GM12874 (cell line): ENCODE results near the gene GPX3.

ENCODE experiments used
- TF ChIP-seq, protein P1 (sequence below): IDR thresholded peaks from 2 replicates; pipeline ENCODE4 v1.5.1; 2011; ENCODE audit warnings: low read depth, mild to moderate bottlenecking, control low read depth, low read length, moderate library complexity; ENCODE audit not compliant: insufficient read depth

GPX3 gene

DNA sequence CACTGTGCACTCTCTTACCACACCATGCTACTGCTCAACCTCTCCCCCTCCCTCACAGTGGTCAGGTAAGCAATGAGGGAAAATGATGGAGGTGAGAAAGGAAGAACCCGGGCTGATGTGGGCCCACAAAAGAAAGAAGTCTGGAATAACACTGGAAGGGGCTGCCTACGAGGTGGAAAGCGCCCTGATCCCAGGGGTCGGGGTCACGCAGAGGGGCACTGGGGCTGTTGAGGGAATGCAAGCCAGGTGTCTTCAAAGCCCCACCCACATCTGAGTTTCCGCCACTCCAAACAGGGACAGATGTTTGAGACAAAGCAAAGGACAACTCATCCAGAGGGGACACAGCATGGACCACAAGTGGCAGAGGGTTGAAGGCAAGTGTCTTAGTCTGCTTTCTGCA, 56.2 kb downstream of the GPX3 start:
- TF ChIP-seq, protein P1, sequence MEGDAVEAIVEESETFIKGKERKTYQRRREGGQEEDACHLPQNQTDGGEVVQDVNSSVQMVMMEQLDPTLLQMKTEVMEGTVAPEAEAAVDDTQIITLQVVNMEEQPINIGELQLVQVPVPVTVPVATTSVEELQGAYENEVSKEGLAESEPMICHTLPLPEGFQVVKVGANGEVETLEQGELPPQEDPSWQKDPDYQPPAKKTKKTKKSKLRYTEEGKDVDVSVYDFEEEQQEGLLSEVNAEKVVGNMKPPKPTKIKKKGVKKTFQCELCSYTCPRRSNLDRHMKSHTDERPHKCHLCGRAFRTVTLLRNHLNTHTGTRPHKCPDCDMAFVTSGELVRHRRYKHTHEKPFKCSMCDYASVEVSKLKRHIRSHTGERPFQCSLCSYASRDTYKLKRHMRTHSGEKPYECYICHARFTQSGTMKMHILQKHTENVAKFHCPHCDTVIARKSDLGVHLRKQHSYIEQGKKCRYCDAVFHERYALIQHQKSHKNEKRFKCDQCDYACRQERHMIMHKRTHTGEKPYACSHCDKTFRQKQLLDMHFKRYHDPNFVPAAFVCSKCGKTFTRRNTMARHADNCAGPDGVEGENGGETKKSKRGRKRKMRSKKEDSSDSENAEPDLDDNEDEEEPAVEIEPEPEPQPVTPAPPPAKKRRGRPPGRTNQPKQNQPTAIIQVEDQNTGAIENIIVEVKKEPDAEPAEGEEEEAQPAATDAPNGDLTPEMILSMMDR, result 0 out of 2 replicates have a peak, but pooled peaks have one; percentile 7

DNA sequence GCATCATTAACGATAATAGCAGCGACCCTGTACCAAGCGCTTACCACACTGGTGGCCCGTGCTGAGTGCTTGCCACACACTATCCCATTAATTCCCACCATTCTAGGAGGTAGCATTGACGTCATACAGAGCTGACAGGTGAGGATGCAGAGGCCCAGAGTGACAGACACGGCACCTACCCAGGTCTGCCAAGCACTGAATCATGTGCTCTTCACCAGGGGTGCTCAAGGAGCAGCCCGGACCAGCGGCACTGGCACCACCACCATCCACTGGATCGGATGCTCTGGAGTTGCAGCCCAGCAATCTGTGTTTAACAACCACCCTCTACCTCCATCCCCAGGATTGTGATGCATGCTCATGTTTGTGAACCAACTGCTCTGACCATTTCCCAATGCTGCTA, 57.0 kb downstream of the GPX3 start:
- TF ChIP-seq, protein P1, result no peak

DNA sequence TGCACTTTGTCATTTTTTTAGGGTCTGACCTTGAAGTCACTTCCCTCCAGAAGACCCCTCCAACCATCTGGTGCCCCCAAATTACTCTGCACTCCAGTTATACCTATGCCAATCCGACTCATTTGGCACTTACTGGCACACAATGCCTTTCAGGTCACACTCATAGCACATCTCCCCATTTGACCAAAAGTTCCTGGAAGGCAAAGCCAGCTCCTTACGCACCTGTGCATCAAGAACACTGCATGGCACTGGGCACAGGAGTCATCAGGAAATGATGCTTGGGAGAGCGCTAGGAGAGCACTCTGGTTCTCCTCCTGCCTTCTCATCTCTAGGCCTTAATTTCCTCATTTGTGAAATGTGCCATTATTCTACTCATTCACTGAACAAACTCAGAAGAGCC, 57.6 kb downstream of the GPX3 start:
- TF ChIP-seq, protein P1, result no peak
